ENCODE data around the gene KIF5B.

GRCh38 chr10:31990937-31991336 is 65.3 kb downstream of the KIF5B start:
- TF ChIP-seq CTCF (IDR thresholded peaks at IDR 0.05; ENCODE audit: low read length) (no peak), EZH2 (IDR thresholded peaks at IDR 0.05; ENCODE audit: borderline replicate concordance, low read length) (no peak)

All from OCI-LY1 (cell line).